PC-3 (cell line): ENCODE results near the gene SUGCT. TPM values are rescaled to one million over a fixed set of nuclear protein-coding genes. Genes with fewer than 3 reads are reported as not detected.

ENCODE experiments used
- ATAC-seq: fragments of 200-7000 bp; cut with Tn5 transposase; 2 replicates; pipeline ENCODE4 v1.9.1; 2020; ENCODE audit warnings: mild to moderate bottlenecking, moderate library complexity
- BruUV-seq: library from RNA; stranded (reverse); fragments of 400-500 nt; replicated peaks from 2 replicates; lab custom pipeline; 2021; lab: Mats Ljungman, UMichigan
- CTCF ChIA-PET: fragments of 300-600 bp; sonication (Branson Sonifier 250); formaldehyde crosslinking; loops from one replicate; lab custom pipeline; 2022; ENCODE audit warnings: antibody characterized with exemption; lab: Charles Lee
- POLR2A ChIA-PET: fragments of 300-600 bp; sonication (Branson Sonifier 250); formaldehyde crosslinking; loops from one replicate; lab custom pipeline; 2022; ENCODE audit warnings: antibody characterized with exemption; ENCODE audit not compliant: unreplicated experiment; lab: Charles Lee
- DNase-seq: peaks from one replicate; pipeline ENCODE4 v3.0.0-alpha.2; 2015
- H2AFZ ChIP-seq: fragments of 300-600 bp; sonication (generic); 2 replicates; pipeline ENCODE4 v1.6.0; 2016; ENCODE audit warnings: antibody characterized with exemption, low read length
- H3F3A ChIP-seq: fragments of 300-600 bp; sonication (generic); one replicate; pipeline ENCODE4 v1.6.0; 2017; ENCODE audit warnings: antibody characterized with exemption, low read length, control low read depth, mild to moderate bottlenecking; ENCODE audit not compliant: unreplicated experiment
- H3K27ac ChIP-seq: fragments of 300-600 bp; sonication (generic); 2 replicates; pipeline ENCODE4 v1.5.1; 2016; ENCODE audit warnings: mild to moderate bottlenecking, low read length
- H3K27me3 ChIP-seq: fragments of 300-600 bp; sonication (generic); 2 replicates; pipeline ENCODE4 v1.6.1; 2016; ENCODE audit warnings: low read length, mixed read lengths
- H3K36me3 ChIP-seq: fragments of 300-600 bp; sonication (generic); 2 replicates; pipeline ENCODE4 v1.6.1; 2016; ENCODE audit warnings: low read depth, mixed run types, low read length, mixed read lengths
- H3K4me1 ChIP-seq: fragments of 300-600 bp; sonication (generic); 2 replicates; pipeline ENCODE4 v1.5.1; 2016; ENCODE audit warnings: low read length; ENCODE audit not compliant: insufficient read depth
- H3K4me2 ChIP-seq: fragments of 300-600 bp; sonication (generic); 2 replicates; pipeline ENCODE4 v1.6.0; 2016; ENCODE audit warnings: low read length
- H3K4me3 ChIP-seq: fragments of 300-600 bp; sonication (generic); 2 replicates; pipeline ENCODE4 v1.5.1; 2016; ENCODE audit warnings: mild to moderate bottlenecking, low read length, mixed read lengths
- H3K79me2 ChIP-seq: fragments of 300-600 bp; sonication (generic); 2 replicates; pipeline ENCODE4 v1.6.1; 2017; ENCODE audit warnings: low read length, mixed read lengths
- H3K9ac ChIP-seq: fragments of 300-600 bp; sonication (generic); 2 replicates; pipeline ENCODE4 v1.6.0; 2016; ENCODE audit warnings: mild to moderate bottlenecking, low read length
- H3K9me2 ChIP-seq: fragments of 300-600 bp; sonication (generic); replicated peaks from 2 replicates; pipeline ENCODE4 v1.6.1; 2016; ENCODE audit warnings: mixed run types, low read length, mixed read lengths
- H3K9me3 ChIP-seq: fragments of 300-600 bp; sonication (generic); 2 replicates; pipeline ENCODE4 v1.6.1; 2016; ENCODE audit warnings: low read length, mixed read lengths
- H4K20me1 ChIP-seq: fragments of 300-600 bp; sonication (generic); 2 replicates; pipeline ENCODE4 v1.6.1; 2016; ENCODE audit warnings: low read length, mixed read lengths
- CTCF ChIP-seq: fragments of 300-600 bp; sonication (generic); conservative IDR thresholded peaks from 2 replicates; pipeline ENCODE4 v1.5.1; 2017; ENCODE audit warnings: antibody characterized with exemption, low read depth, mild to moderate bottlenecking, low read length
- EZH2 ChIP-seq: fragments of 300-600 bp; sonication (generic); IDR thresholded peaks from one replicate; pipeline ENCODE4 v1.6.1; 2017; ENCODE audit warnings: antibody characterized with exemption, mild to moderate bottlenecking, low read length; ENCODE audit not compliant: unreplicated experiment
- EZH2phosphoT487 ChIP-seq: fragments of 300-600 bp; sonication (generic); IDR thresholded peaks from 2 replicates; pipeline ENCODE4 v1.6.1; 2018; ENCODE audit warnings: mild to moderate bottlenecking, antibody characterized with exemption, low read length, borderline replicate concordance
- intact Hi-C: fragments of 100-400 bp; cut with micrococcal nuclease; formaldehyde crosslinking; loops from 2 replicates; pipeline ENCODE4 v1.9.0; 2023
- total RNA-seq: library from RNA; depleted of rRNA; stranded (reverse); fragments of >200 nt; gene quantifications from 2 replicates; pipeline ENCODE4 v1.2.3, GENCODE V29; 2014

The SUGCT gene
- total RNA-seq, 1 experiment from 2014 or later, result 2.9 TPM

- H3K4me3 ChIP-seq, result no peak overlapping the region
- no peaks in the 10 kb centered on the region for H3K9me3 ChIP-seq
- no peaks in the 10 kb centered on the region for H3K9me2 ChIP-seq
- H3K9ac ChIP-seq, result no peak overlapping the region
- no peaks in the 10 kb centered on the region for H3K79me2 ChIP-seq
- CTCF ChIA-PET, result no interaction called here
- no peak overlapping the region for H3K27ac ChIP-seq
- no peaks in the 10 kb centered on the region for H3K27me3 ChIP-seq
- intact Hi-C loops, result no loop called here
- no peak overlapping the region for H2AFZ ChIP-seq
- ATAC-seq (no peak), DNase-seq (no peak)
- H4K20me1 ChIP-seq, result no peaks in the 10 kb centered on the region
- BruUV-seq, result no TSS peak
- no peaks in the 10 kb centered on the region for H3K4me1 ChIP-seq
- H3K4me2 ChIP-seq, result no peak overlapping the region
- POLR2A ChIA-PET, result no interaction called here
- no peaks in the 10 kb centered on the region for H3K36me3 ChIP-seq
- TF ChIP-seq EZH2 (no peak), CTCF (no peak), EZH2phosphoT487 (no peak)
- no peaks in the 10 kb centered on the region for H3F3A ChIP-seq
Measured at GRCh38 chr7:40640566-40640965, 505.8 kb downstream of the SUGCT start.

GRCh38 chr7:40641701-40642100, 506.9 kb downstream of the SUGCT start:
- Histone ChIP-seq H3K36me3 (no peaks in the 10 kb centered on the region), H3F3A (no peaks in the 10 kb centered on the region), H3K4me1 (no peaks in the 10 kb centered on the region), H2AFZ (no peak overlapping the region), H3K4me3 (no peak overlapping the region), H3K27me3 (no peaks in the 10 kb centered on the region), H3K79me2 (no peaks in the 10 kb centered on the region), H3K27ac (no peak overlapping the region), H3K9ac (no peak overlapping the region), H3K4me2 (no peak overlapping the region), H4K20me1 (no peaks in the 10 kb centered on the region), H3K9me2 (no peaks in the 10 kb centered on the region), H3K9me3 (no peaks in the 10 kb centered on the region)
- DNase-seq, result no peak
- no TSS peak for BruUV-seq
- TF ChIP-seq CTCF (no peak), EZH2 (no peak), EZH2phosphoT487 (no peak)
- intact Hi-C loops, result no loop called here
- no peak for ATAC-seq
- ChIA-PET CTCF (no interaction called here), POLR2A (no interaction called here)

- no peaks in the 10 kb centered on the region for H3K36me3 ChIP-seq
- H3K27ac ChIP-seq, result no peak overlapping the region
- H3K9ac ChIP-seq, result no peak overlapping the region
- POLR2A ChIA-PET, result no interaction called here
- ATAC-seq, result no peak
- H4K20me1 ChIP-seq, result no peaks in the 10 kb centered on the region
- no peak overlapping the region for H3K4me3 ChIP-seq
- H3K9me3 ChIP-seq, result no peaks in the 10 kb centered on the region
- no peak for DNase-seq
- CTCF ChIA-PET, result no interaction called here
- no peaks in the 10 kb centered on the region for H3K9me2 ChIP-seq
- BruUV-seq, result no TSS peak
- no peaks in the 10 kb centered on the region for H3K79me2 ChIP-seq
- no peak overlapping the region for H2AFZ ChIP-seq
- no peaks in the 10 kb centered on the region for H3K27me3 ChIP-seq
- TF ChIP-seq CTCF (no peak), EZH2phosphoT487 (no peak), EZH2 (no peak)
- no peaks in the 10 kb centered on the region for H3F3A ChIP-seq
- no peaks in the 10 kb centered on the region for H3K4me1 ChIP-seq
- intact Hi-C loops, result no loop called here
- H3K4me2 ChIP-seq, result no peak overlapping the region
Measured at GRCh38 chr7:40643664-40644063, 508.9 kb downstream of the SUGCT start.
